Fibroblast of lung (primary cell): ENCODE measurements around the gene DYSF. TPM values are rescaled to one million over a fixed set of nuclear protein-coding genes. Genes with fewer than 3 reads are reported as not detected.
A peak's percentile ranks its signal among the peaks of the same experiment; 100 is the strongest.

ENCODE experiments used
- DNase-seq, 2 donors: peaks; one replicate each; pipeline versions ENCODE4 v3.0.0 to v3.0.0-alpha.2; 2010; ENCODE audit warnings: low read depth in 2 of 2
- H2AFZ ChIP-seq: 2 replicates; pipeline ENCODE4 v1.5.1; 2012; ENCODE audit warnings: low read length, control low read depth, inconsistent platforms
- H3K27ac ChIP-seq: 2 replicates; pipeline ENCODE4 v1.5.1; 2011; ENCODE audit warnings: low read length, control low read depth; ENCODE audit not compliant: insufficient read depth
- H3K27me3 ChIP-seq: 2 replicates; pipeline ENCODE4 v1.5.1; 2011; ENCODE audit warnings: mild to moderate bottlenecking, low read length; ENCODE audit not compliant: control insufficient read depth, insufficient read depth
- H3K36me3 ChIP-seq: 2 replicates; pipeline ENCODE4 v1.5.1; 2011; ENCODE audit warnings: low read length; ENCODE audit not compliant: control insufficient read depth, insufficient read depth
- H3K4me1 ChIP-seq: 2 replicates; pipeline ENCODE4 v1.5.1; 2011; ENCODE audit warnings: low read length; ENCODE audit not compliant: control insufficient read depth, insufficient read depth; ENCODE audit errors: extremely low read depth
- H3K4me2 ChIP-seq: 2 replicates; pipeline ENCODE4 v1.5.1; 2011; ENCODE audit warnings: low read length, control low read depth; ENCODE audit not compliant: insufficient read depth; ENCODE audit errors: extremely low read depth
- H3K4me3 ChIP-seq, 4 experiments: fragments of 200-600 bp in 1 of 4; sonication (generic) in 1 of 4; replicated peaks in 1 of 4; 2 replicates each; pipeline ENCODE4 v1.5.1; 2011 to 2016; ENCODE audit warnings: low read length in 4 of 4, low read depth in 3 of 4, mild to moderate bottlenecking in 3 of 4, control low read depth in 2 of 4, inconsistent platforms in 1 of 4, mixed read lengths in 1 of 4; ENCODE audit not compliant: insufficient read depth in 1 of 4; ENCODE audit errors: control extremely low read depth in 1 of 4
- H3K79me2 ChIP-seq: 2 replicates; pipeline ENCODE4 v1.5.1; 2012; ENCODE audit warnings: mild to moderate bottlenecking, low read length, inconsistent platforms; ENCODE audit not compliant: control insufficient read depth, insufficient read depth
- H3K9ac ChIP-seq: 2 replicates; pipeline ENCODE4 v1.5.1; 2011; ENCODE audit warnings: mild to moderate bottlenecking, low read length, control low read depth; ENCODE audit not compliant: insufficient read depth
- H3K9me3 ChIP-seq: 2 replicates; pipeline ENCODE4 v1.5.1; 2012; ENCODE audit warnings: low read depth, low read length; ENCODE audit not compliant: control insufficient read depth, insufficient read depth
- H4K20me1 ChIP-seq: 2 replicates; pipeline ENCODE4 v1.5.1; 2011; ENCODE audit warnings: low read length; ENCODE audit not compliant: control insufficient read depth, insufficient read depth; ENCODE audit errors: extremely low read depth
- EZH2 ChIP-seq: IDR thresholded peaks from 2 replicates; pipeline ENCODE4 v1.5.1; 2012; ENCODE audit warnings: low read length, control low read depth, mild to moderate bottlenecking; ENCODE audit errors: missing control alignments
- polyA plus RNA-seq, 2 donors: library from polyadenylated mRNA; depleted of rRNA in 1 of 2; stranded (reverse) in 1 of 2; unstranded in 1 of 2; fragments of >200 nt; gene quantifications; 2 replicates each; pipeline ENCODE4 v1.2.1, GENCODE V29; 2011 to 2012; ENCODE audit warnings: missing spikeins in 1 of 2
- total RNA-seq: library from RNA; depleted of rRNA; stranded (reverse); fragments of >200 nt; gene quantifications from 2 replicates; pipeline ENCODE4 v1.2.1, GENCODE V29; 2014
- TF ChIP-seq, protein P1 (sequence below), 2 donors: IDR thresholded peaks in 1 of 2; conservative IDR thresholded peaks in 1 of 2; 1 replicate in 1 of 2; 2 replicates in 1 of 2; pipeline ENCODE4 v1.5.1; 2011 to 2012; ENCODE audit warnings: low read length in 2 of 2, control low read depth in 1 of 2, inconsistent platforms in 1 of 2, low read depth in 1 of 2, mild to moderate bottlenecking in 1 of 2

DYSF gene
- total and polyA plus RNA-seq, 2 donors (not counting 1 experiment from before 2014, with no cell fraction given): under 0.01 to 0.67 TPM

DNA sequence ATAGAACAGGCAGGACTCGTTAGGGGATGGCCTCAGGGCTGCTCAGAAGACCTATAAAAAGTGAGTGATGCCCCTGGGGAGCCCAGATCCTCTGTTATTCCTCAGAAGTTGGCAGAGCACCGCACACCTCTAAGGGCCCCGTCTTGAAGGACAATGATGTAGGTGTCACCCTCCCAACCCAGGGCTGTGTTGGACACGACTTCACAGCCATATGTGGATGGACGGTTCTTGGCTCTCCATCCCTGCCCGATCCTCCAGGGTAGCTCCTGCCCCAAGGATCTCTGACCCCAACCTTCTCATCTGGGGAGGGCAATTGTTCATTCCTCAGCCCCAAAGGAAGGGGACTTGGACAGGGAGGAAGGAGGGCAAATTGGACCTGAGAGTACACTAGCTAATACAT, 246.1 kb downstream of the DYSF start:
- no peaks in the 10 kb centered on the region for H3K79me2 ChIP-seq
- no peak for TF ChIP-seq EZH2
- TF ChIP-seq, protein P1, sequence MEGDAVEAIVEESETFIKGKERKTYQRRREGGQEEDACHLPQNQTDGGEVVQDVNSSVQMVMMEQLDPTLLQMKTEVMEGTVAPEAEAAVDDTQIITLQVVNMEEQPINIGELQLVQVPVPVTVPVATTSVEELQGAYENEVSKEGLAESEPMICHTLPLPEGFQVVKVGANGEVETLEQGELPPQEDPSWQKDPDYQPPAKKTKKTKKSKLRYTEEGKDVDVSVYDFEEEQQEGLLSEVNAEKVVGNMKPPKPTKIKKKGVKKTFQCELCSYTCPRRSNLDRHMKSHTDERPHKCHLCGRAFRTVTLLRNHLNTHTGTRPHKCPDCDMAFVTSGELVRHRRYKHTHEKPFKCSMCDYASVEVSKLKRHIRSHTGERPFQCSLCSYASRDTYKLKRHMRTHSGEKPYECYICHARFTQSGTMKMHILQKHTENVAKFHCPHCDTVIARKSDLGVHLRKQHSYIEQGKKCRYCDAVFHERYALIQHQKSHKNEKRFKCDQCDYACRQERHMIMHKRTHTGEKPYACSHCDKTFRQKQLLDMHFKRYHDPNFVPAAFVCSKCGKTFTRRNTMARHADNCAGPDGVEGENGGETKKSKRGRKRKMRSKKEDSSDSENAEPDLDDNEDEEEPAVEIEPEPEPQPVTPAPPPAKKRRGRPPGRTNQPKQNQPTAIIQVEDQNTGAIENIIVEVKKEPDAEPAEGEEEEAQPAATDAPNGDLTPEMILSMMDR (conservative IDR thresholded peaks at IDR 0.05 in 1 of 2, IDR thresholded peaks at IDR 0.05 in 1 of 2; ENCODE audit: low read depth in 1 of 2, low read length in 2 of 2): no peak
- no peak overlapping the region for H3K4me3 ChIP-seq
- no peaks in the 10 kb centered on the region for H3K36me3 ChIP-seq
- H3K4me2 ChIP-seq: no peak overlapping the region
- peaks cover 14% of the 10 kb centered on the region for H3K27me3 ChIP-seq
- H3K27ac ChIP-seq: no peak overlapping the region
- H4K20me1 ChIP-seq: no peaks in the 10 kb centered on the region
- no peak overlapping the region for H2AFZ ChIP-seq
- H3K9me3 ChIP-seq: no peaks in the 10 kb centered on the region
- no peak overlapping the region for H3K9ac ChIP-seq
- H3K4me1 ChIP-seq: no peaks in the 10 kb centered on the region
- no peak for DNase-seq

DNA sequence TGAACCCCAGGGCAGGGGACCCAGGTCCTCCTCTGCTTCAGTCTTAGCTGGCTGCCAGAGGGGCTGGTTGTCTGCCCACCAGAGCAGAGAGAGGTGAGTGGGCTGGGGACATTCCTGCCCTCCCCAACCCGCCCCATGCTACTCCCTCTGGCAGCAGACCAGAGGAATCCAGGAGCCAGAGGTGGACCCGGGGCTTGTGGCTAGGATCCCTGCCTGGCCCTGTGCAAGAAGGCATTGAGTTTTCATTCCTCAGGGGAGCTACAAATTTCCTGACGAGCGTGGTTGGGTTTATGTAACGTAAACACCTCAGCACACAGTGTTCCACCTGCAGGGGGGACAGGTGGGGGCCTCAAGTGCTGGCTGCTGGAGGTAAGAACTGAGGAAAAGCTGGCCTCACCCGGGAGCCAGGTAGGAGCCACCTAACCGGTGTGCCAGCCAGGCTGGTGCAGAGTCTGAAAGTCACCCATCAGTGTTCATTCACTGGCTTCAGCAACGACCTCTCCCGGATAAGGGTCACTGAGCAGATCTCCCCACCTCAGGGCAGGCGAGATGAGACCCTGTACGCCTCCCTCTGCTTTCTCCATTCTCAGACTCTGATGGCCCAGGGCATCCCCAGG, 246.8 kb downstream of the DYSF start:
- no peaks in the 10 kb centered on the region for H3K79me2 ChIP-seq
- H3K4me1 ChIP-seq: no peaks in the 10 kb centered on the region
- no peak overlapping the region for H3K4me2 ChIP-seq
- H3K36me3 ChIP-seq: no peaks in the 10 kb centered on the region
- H3K27me3 ChIP-seq: peaks cover 14% of the 10 kb centered on the region
- TF ChIP-seq EZH2: no peak
- TF ChIP-seq, protein P1 (conservative IDR thresholded peaks at IDR 0.05 in 1 of 2, IDR thresholded peaks at IDR 0.05 in 1 of 2; ENCODE audit: low read depth in 1 of 2, low read length in 2 of 2): no peak
- no peaks in the 10 kb centered on the region for H3K9me3 ChIP-seq
- H4K20me1 ChIP-seq: no peaks in the 10 kb centered on the region
- no peak for DNase-seq
- H2AFZ ChIP-seq: no peak overlapping the region
- no peak overlapping the region for H3K27ac ChIP-seq
- H3K9ac ChIP-seq: no peak overlapping the region
- H3K4me3 ChIP-seq: no peak overlapping the region

DNA sequence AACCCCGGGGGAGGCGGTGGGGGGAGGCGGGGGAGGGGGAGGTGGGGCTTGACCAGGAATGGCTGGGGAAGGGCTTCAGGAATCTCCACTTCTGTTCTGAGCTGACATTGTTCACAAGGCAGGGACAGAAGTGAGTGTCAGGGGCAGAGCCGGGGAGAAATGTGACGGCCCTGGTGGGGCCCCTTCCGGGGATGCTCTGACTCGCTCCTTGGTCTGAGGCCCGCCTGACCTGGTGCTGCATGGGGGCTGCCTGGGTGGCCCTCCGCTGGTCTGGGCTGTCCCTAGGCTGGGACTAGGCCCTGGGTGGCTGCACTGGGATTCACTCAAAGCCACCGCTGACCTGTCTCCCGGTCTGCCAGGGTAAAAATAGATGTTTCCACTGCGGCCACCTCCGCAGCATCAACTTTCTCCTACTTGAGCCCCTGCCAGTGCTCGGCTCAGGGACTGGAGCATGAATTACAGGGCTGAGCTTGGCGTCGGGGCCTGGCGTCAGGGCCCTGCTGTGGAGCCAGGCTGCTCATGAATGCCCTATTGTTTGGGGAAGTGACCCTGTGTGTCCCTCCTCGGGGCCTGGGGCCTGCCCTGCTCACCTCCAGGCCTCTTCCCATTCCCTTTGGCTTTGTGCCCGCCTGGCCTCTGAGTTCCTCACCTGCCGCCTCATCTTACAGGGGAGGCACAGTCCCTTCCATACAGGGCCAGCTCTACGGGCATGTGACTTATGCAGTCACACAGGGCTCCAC, 247.5 kb downstream of the DYSF start:
- TF ChIP-seq, protein P1 (conservative IDR thresholded peaks at IDR 0.05 in 1 of 2, IDR thresholded peaks at IDR 0.05 in 1 of 2; ENCODE audit: low read depth in 1 of 2, low read length in 2 of 2): no peak
- no peak for TF ChIP-seq EZH2
- peaks cover 17% of the 10 kb centered on the region for H3K27me3 ChIP-seq
- no peak overlapping the region for H3K4me2 ChIP-seq
- no peak overlapping the region for H2AFZ ChIP-seq
- H3K36me3 ChIP-seq: no peaks in the 10 kb centered on the region
- no peaks in the 10 kb centered on the region for H3K9me3 ChIP-seq
- H4K20me1 ChIP-seq: no peaks in the 10 kb centered on the region
- peak in 1 of 2 donors; percentile 41 for DNase-seq
- H3K9ac ChIP-seq: no peak overlapping the region
- H3K27ac ChIP-seq: no peak overlapping the region
- H3K79me2 ChIP-seq: no peaks in the 10 kb centered on the region
- no peaks in the 10 kb centered on the region for H3K4me1 ChIP-seq
- no peak overlapping the region for H3K4me3 ChIP-seq
